HEK293 (cell line): ENCODE data around the gene ACTG1.

Source experiments
- BCL11A ChIP-seq: fragments of 450-650 bp; formaldehyde crosslinking; IDR thresholded peaks from 2 replicates; pipeline ENCODE4 v1.5.1; 2016; ENCODE audit warnings: low read depth, missing biosample characterization, missing genetic modification characterization
- EGR2 ChIP-seq: fragments of 450-650 bp; formaldehyde crosslinking; IDR thresholded peaks from 2 replicates; pipeline ENCODE4 v1.5.1; 2016; ENCODE audit warnings: low read depth, missing biosample characterization, missing genetic modification characterization
- FEZF1 ChIP-seq: fragments of 450-650 bp; formaldehyde crosslinking; IDR thresholded peaks from 2 replicates; pipeline ENCODE4 v1.5.1; 2016; ENCODE audit warnings: missing biosample characterization, missing genetic modification characterization
- GLIS1 ChIP-seq: fragments of 450-650 bp; formaldehyde crosslinking; IDR thresholded peaks from 2 replicates; pipeline ENCODE4 v1.5.1; 2016; ENCODE audit warnings: missing biosample characterization, missing genetic modification characterization
- OSR2 ChIP-seq: fragments of 450-650 bp; formaldehyde crosslinking; IDR thresholded peaks from 2 replicates; pipeline ENCODE4 v1.5.1; 2016; ENCODE audit warnings: missing biosample characterization, missing genetic modification characterization
- PBX3 ChIP-seq: sonication (generic); formaldehyde crosslinking; IDR thresholded peaks from 2 replicates; pipeline ENCODE4 v1.8.1; 2022; ENCODE audit warnings: mild to moderate bottlenecking, moderate library complexity, missing genetic modification reagents
- PRDM6 ChIP-seq: fragments of 450-650 bp; formaldehyde crosslinking; IDR thresholded peaks from 2 replicates; pipeline ENCODE4 v1.5.1; 2017; ENCODE audit warnings: missing biosample characterization, missing genetic modification characterization
- SP2 ChIP-seq: fragments of 450-650 bp; formaldehyde crosslinking; IDR thresholded peaks from 2 replicates; pipeline ENCODE4 v1.5.1; 2016; ENCODE audit warnings: missing biosample characterization, missing genetic modification characterization
- TRIM28 ChIP-seq: IDR thresholded peaks from 2 replicates; pipeline ENCODE4 v1.6.1; 2011; ENCODE audit warnings: low read length, control low read depth, borderline replicate concordance
- WT1 ChIP-seq: fragments of 450-650 bp; formaldehyde crosslinking; IDR thresholded peaks from 2 replicates; pipeline ENCODE4 v1.5.1; 2016; ENCODE audit warnings: missing biosample characterization, missing genetic modification characterization
- ZBTB17 ChIP-seq: fragments of 450-650 bp; formaldehyde crosslinking; IDR thresholded peaks from 2 replicates; pipeline ENCODE4 v1.5.1; 2016; ENCODE audit warnings: missing biosample characterization, missing genetic modification characterization
- ZBTB7A ChIP-seq: fragments of 450-650 bp; formaldehyde crosslinking; IDR thresholded peaks from 2 replicates; pipeline ENCODE4 v1.5.1; 2016; ENCODE audit warnings: low read depth, missing biosample characterization, missing genetic modification characterization
- ZFP69B ChIP-seq: fragments of 450-650 bp; formaldehyde crosslinking; IDR thresholded peaks from 2 replicates; pipeline ENCODE4 v1.5.1; 2016; ENCODE audit warnings: missing biosample characterization, missing genetic modification characterization
- ZIC2 ChIP-seq: fragments of 450-650 bp; formaldehyde crosslinking; IDR thresholded peaks from 2 replicates; pipeline ENCODE4 v1.5.1; 2016; ENCODE audit warnings: missing biosample characterization, missing genetic modification characterization
- ZNF16 ChIP-seq: fragments of 450-650 bp; formaldehyde crosslinking; IDR thresholded peaks from 2 replicates; pipeline ENCODE4 v1.5.1; 2016; ENCODE audit warnings: low read depth, missing biosample characterization, missing genetic modification characterization
- ZNF2 ChIP-seq: fragments of 450-650 bp; formaldehyde crosslinking; IDR thresholded peaks from 2 replicates; pipeline ENCODE4 v1.5.1; 2016; ENCODE audit warnings: missing biosample characterization, missing genetic modification characterization
- ZNF211 ChIP-seq: fragments of 450-650 bp; formaldehyde crosslinking; IDR thresholded peaks from 2 replicates; pipeline ENCODE4 v1.5.1; 2016; ENCODE audit warnings: low read depth, missing biosample characterization, missing genetic modification characterization
- ZNF23 ChIP-seq: fragments of 450-650 bp; formaldehyde crosslinking; IDR thresholded peaks from 2 replicates; pipeline ENCODE4 v1.5.1; 2016; ENCODE audit warnings: missing biosample characterization, missing genetic modification characterization, borderline replicate concordance
- ZNF274 ChIP-seq, 2 experiments: fragments of 200-500 bp in 1 of 2; fragments of 450-650 bp in 1 of 2; sonication (Bioruptor generic) in 1 of 2; formaldehyde crosslinking in 1 of 2; IDR thresholded peaks; 2 replicates each; pipeline versions ENCODE4 v1.5.1 to v1.6.1; 2014 to 2016; ENCODE audit warnings: borderline replicate concordance in 1 of 2, inconsistent platforms in 1 of 2, low read length in 1 of 2, missing biosample characterization in 1 of 2, missing genetic modification characterization in 1 of 2
- ZNF335 ChIP-seq: fragments of 450-650 bp; formaldehyde crosslinking; conservative IDR thresholded peaks from 2 replicates; pipeline ENCODE4 v1.5.1; 2016; ENCODE audit warnings: missing biosample characterization, missing genetic modification characterization
- ZNF37A ChIP-seq: fragments of 450-650 bp; IDR thresholded peaks from 2 replicates; pipeline ENCODE4 v1.5.1; 2018; ENCODE audit warnings: missing biosample characterization, missing genetic modification characterization
- ZNF391 ChIP-seq: fragments of 450-650 bp; formaldehyde crosslinking; IDR thresholded peaks from 2 replicates; pipeline ENCODE4 v1.5.1; 2016; ENCODE audit warnings: low read depth, missing biosample characterization, missing genetic modification characterization, borderline replicate concordance
- ZNF423 ChIP-seq: fragments of 450-650 bp; formaldehyde crosslinking; IDR thresholded peaks from 2 replicates; pipeline ENCODE4 v1.5.1; 2016; ENCODE audit warnings: missing biosample characterization, missing genetic modification characterization
- ZNF426 ChIP-seq: fragments of 450-650 bp; formaldehyde crosslinking; IDR thresholded peaks from 2 replicates; pipeline ENCODE4 v1.5.1; 2017; ENCODE audit warnings: missing biosample characterization, missing genetic modification characterization, mild to moderate bottlenecking, inconsistent platforms, moderate library complexity
- ZNF513 ChIP-seq: fragments of 450-650 bp; IDR thresholded peaks from 2 replicates; pipeline ENCODE4 v1.5.1; 2018; ENCODE audit warnings: missing biosample characterization, missing genetic modification characterization
- ZNF529 ChIP-seq: fragments of 450-650 bp; formaldehyde crosslinking; IDR thresholded peaks from 2 replicates; pipeline ENCODE4 v1.5.1; 2017; ENCODE audit warnings: missing genetic modification characterization, missing biosample characterization; ENCODE audit not compliant: insufficient replicate concordance
- ZNF621 ChIP-seq: fragments of 450-650 bp; formaldehyde crosslinking; IDR thresholded peaks from 2 replicates; pipeline ENCODE4 v1.5.1; 2017; ENCODE audit warnings: missing biosample characterization, missing genetic modification characterization
- ZNF626 ChIP-seq: fragments of 450-650 bp; sonication (Bioruptor Pico); formaldehyde crosslinking; IDR thresholded peaks from 2 replicates; pipeline ENCODE4 v1.5.1; 2018; ENCODE audit warnings: missing biosample characterization, missing genetic modification characterization, inconsistent platforms
- ZNF645 ChIP-seq: fragments of 450-650 bp; formaldehyde crosslinking; IDR thresholded peaks from 2 replicates; pipeline ENCODE4; 2016; ENCODE audit warnings: missing biosample characterization, missing genetic modification characterization
- ZNF658 ChIP-seq: fragments of 450-650 bp; formaldehyde crosslinking; IDR thresholded peaks from 2 replicates; pipeline ENCODE4; 2016; ENCODE audit warnings: missing biosample characterization, missing genetic modification characterization
- ZNF660 ChIP-seq: fragments of 450-650 bp; IDR thresholded peaks from 2 replicates; pipeline ENCODE4 v1.5.1; 2018; ENCODE audit warnings: missing biosample characterization, mild to moderate bottlenecking, missing genetic modification characterization
- ZNF664 ChIP-seq: fragments of 450-650 bp; formaldehyde crosslinking; IDR thresholded peaks from 2 replicates; pipeline ENCODE4 v1.5.1; 2016; ENCODE audit warnings: missing biosample characterization, missing genetic modification characterization
- ZNF701 ChIP-seq: fragments of 450-650 bp; formaldehyde crosslinking; IDR thresholded peaks from 2 replicates; pipeline ENCODE4 v1.5.1; 2016; ENCODE audit warnings: missing biosample characterization, missing genetic modification characterization
- ZNF791 ChIP-seq: fragments of 450-650 bp; formaldehyde crosslinking; IDR thresholded peaks from 2 replicates; pipeline ENCODE4 v1.5.1; 2016; ENCODE audit warnings: missing biosample characterization, missing genetic modification characterization
- TF ChIP-seq, protein P1 (sequence below): IDR thresholded peaks from 2 replicates; pipeline ENCODE4 v1.6.1; 2011; ENCODE audit warnings: mild to moderate bottlenecking, low read depth, low read length, borderline replicate concordance

The ACTG1 gene

DNA sequence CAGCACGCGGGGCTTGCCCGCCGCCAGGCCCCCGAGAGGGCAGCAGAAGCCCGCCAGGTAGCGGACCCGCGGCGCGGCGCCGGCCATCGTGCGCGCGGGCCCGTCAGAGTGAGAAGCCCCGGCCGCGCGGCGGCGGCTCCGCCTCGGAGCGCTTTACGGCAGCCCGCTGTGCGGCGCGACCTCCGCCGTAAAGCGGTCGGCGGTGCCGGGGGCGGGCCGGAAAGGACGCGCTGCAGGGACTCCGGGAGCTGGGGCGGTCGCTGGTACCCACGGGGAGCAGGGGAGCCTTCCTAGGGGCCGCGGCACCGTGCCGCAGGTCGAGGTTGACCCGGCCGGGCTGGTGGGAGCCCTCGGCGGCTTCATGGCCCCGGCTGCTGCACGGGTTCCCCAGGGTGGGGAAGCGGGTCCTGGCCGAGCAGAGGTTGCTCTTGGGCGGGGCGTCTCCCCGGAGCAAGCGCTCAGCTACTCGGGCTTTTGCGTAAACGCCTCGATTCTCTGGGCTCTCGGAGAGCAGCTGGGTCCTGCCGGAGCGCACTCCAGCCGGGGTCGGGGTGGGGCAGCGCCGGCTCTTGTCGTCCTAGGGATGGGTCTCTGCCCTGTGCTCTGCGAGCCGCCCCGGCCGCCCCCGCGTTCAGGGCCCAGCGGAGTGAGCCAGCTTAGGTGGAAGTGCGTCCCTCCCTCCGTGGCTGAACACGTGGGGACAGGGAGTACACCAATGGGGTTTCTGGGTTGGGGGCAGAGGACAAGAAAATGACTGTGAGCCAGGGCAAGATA, 39.8 kb upstream of the ACTG1 start, which contains the start of gene FAAP100 (continued):
- TF ChIP-seq PRDM6 (tag by site-specific recombination) = no peak
- no peak for TF ChIP-seq ZNF701 (tag by site-specific recombination)
- no peak for TF ChIP-seq ZNF621 (tag by site-specific recombination)
- TF ChIP-seq ZNF274 (IDR thresholded peaks at IDR 0.05; ENCODE audit: low read length) = no peak
- TF ChIP-seq ZNF274 (tag by site-specific recombination; IDR thresholded peaks at IDR 0.05; ENCODE audit: borderline replicate concordance) = no peak
- no peak for TF ChIP-seq ZNF645 (tag by site-specific recombination)
- no peak for TF ChIP-seq ZNF16
- TF ChIP-seq ZNF426 (tag by site-specific recombination) = no peak
- TF ChIP-seq OSR2 (tag by site-specific recombination) = no peak
- TF ChIP-seq ZNF660 = 0 out of 2 replicates have a peak, but pooled peaks have one; percentile 72
- TF ChIP-seq ZNF391 (tag by site-specific recombination) = no peak
- TF ChIP-seq SP2 (tag by site-specific recombination) = peak; percentile 73; the same call in 1 of the 2 replicates
- peak; percentile 93 for TF ChIP-seq ZBTB17 (tag by site-specific recombination)
- TF ChIP-seq ZNF513 (tag by site-specific recombination) = no peak
- no peak for TF ChIP-seq ZNF664 (tag by site-specific recombination)
- TF ChIP-seq BCL11A (tag by site-specific recombination) = no peak
- TF ChIP-seq FEZF1 (tag by site-specific recombination) = no peak
- TF ChIP-seq TRIM28 = no peak
- 0 out of 2 replicates have a peak, but pooled peaks have one; percentile 35 for TF ChIP-seq ZBTB7A (tag by site-specific recombination)
- 0 out of 2 replicates have a peak, but pooled peaks have one; percentile 25 for TF ChIP-seq PBX3 (CRISPR knock-in tag)
- TF ChIP-seq EGR2 (tag by site-specific recombination) = peak; percentile 78
- TF ChIP-seq ZNF658 (tag by site-specific recombination) = no peak
- no peak for TF ChIP-seq ZNF626 (tag by site-specific recombination)
- TF ChIP-seq ZIC2 (tag by site-specific recombination) = peak; percentile 53
- TF ChIP-seq ZNF423 (tag by site-specific recombination) = no peak
- TF ChIP-seq ZNF335 (tag by site-specific recombination) = peak; percentile 94
- TF ChIP-seq GLIS1 (tag by site-specific recombination) = no peak
- no peak for TF ChIP-seq ZNF23 (tag by site-specific recombination)
- TF ChIP-seq ZNF2 (tag by site-specific recombination) = no peak
- TF ChIP-seq ZFP69B (tag by site-specific recombination) = no peak; the same call in 1 of the 2 replicates
- peak; percentile 31; the same call in 1 of the 2 replicates for TF ChIP-seq WT1 (tag by site-specific recombination)
- TF ChIP-seq, protein P1, sequence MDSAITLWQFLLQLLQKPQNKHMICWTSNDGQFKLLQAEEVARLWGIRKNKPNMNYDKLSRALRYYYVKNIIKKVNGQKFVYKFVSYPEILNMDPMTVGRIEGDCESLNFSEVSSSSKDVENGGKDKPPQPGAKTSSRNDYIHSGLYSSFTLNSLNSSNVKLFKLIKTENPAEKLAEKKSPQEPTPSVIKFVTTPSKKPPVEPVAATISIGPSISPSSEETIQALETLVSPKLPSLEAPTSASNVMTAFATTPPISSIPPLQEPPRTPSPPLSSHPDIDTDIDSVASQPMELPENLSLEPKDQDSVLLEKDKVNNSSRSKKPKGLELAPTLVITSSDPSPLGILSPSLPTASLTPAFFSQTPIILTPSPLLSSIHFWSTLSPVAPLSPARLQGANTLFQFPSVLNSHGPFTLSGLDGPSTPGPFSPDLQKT = no peak
- no peak for TF ChIP-seq ZNF791
- TF ChIP-seq ZNF211 (tag by site-specific recombination) = no peak
- no peak for TF ChIP-seq ZNF529
- no peak for TF ChIP-seq ZNF37A (tag by site-specific recombination)
